OCI-M2 (cell line): ENCODE data around the gene CTRL.

Source experiments
- DNase-seq: peaks from one replicate; lab custom pipeline; 2025; ENCODE audit not compliant: unreplicated experiment; lab: John Stamatoyannopoulos, UW

CTRL gene

DNA sequence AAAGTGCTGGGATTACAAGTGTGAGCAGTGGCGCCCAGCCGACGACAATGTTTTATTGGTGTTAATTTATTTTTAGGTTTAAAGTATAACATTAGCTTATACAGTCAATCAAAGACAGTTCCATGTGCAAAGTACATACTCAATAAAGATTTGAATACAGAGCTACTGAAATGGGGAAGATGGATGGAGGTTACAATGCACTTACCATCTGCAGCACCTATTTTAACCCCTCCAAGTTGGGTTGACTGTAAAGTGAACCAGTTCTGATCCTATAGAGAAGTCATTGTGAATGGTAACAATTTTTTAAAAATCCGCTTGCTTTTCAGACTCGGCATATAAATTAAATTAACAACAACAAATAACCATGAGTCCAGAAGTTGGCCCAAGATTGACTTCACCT, 39.3 kb downstream of the CTRL start:
- DNase-seq, result no peak

DNA sequence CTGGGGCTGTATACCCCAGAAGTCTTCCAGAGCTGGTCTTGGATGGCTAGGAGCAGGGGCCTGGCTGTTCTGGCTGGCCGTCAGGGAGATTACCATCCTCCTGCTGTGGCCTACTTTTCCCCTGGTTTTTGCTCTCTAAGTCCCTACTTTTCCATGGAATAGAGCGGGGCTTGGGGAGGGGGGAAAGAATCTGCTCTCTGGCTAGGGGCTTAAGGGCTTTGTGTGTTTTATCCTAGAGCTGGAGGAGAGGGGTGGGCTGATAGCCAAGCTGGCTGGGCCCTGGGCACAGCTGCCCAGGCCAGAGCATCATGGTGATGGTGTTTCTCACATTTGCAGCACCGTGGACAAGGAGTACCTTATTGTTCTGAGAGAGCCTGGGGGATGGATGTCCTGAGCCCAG, 43.3 kb downstream of the CTRL start:
- no peak for DNase-seq

DNA sequence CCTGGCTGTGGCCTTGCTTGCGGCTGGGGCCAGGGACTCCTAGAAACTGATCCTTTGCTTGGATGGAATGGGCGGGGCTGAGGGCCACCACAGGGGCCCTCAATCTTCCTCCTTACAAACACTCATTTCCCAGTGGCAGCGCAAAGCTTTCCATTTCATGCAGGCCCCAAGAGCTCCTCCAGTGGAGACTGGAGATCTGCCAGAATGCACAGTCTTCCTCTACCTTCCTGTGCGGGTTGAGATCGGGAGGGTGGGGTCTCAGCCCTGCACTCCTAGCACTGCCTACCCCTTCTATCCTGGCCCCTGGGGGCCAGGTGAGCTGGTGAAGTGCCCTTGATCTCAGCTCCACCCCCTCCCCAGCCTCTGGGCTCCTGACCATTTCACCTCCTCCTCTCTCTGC, 45.3 kb downstream of the CTRL start:
- no peak for DNase-seq

DNA sequence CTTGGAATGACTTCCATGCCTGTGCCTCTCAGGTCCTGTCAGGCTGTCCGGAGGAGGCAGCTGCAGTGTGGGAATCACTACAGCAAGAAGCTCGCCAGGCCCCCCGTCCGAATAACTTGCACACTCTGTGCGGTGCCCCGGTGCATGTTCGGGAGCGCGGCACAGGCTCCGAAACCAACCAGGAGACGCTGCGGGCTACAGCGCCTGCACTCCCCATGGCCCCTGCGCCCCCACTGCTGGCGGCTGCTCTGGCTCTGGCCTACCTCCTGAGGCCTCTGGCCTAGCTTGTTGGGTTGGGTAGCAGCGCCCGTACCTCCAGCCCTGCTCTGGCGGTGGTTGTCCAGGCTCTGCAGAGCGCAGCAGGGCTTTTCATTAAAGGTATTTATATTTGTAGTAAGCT, 45.7 kb downstream of the CTRL start:
- no peak for DNase-seq

DNA sequence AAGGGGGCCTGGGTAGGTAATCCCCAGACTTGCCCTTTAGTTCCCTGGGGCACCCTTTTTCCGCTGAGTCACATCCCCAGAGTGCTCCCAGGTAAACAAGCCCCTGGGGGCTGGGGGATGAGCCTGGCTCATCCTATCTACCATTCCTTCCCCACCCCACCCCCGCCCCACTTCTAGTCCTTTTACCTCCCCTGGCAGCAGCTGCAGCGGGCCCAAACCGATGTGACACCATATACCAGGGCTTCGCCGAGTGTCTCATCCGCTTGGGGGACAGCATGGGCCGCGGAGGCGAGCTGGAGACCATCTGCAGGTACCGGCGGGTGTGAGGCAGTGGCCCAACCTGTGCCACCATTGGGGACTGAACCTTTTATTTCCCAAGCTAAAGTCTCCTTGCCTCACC, 46.1 kb downstream of the CTRL start:
- DNase-seq, result no peak

DNA sequence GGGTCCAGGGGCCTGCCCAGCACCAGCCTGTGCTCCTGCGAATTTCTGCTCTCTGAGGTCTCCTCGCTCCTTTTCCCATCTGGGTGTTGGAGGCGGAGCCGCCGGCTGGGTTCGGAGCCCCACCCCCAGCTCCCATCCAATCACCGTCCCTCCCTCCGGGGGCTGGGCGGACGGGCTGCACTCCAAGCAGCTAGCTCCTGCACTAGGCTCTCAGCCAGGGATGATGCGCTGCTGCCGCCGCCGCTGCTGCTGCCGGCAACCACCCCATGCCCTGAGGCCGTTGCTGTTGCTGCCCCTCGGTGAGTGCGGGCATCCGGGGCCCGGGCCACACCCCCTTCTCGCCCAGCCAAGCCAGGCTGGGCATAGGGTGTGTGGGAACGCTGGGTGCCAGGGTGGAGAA, 47.0 kb downstream of the CTRL start, which contains the start of gene NRN1L:
Gene NRN1L (plus strand): TSS at position 202 of the 400 bp plus-strand sequence. CDS start 19 bp downstream, at position 221.
- DNase-seq, result no peak

DNA sequence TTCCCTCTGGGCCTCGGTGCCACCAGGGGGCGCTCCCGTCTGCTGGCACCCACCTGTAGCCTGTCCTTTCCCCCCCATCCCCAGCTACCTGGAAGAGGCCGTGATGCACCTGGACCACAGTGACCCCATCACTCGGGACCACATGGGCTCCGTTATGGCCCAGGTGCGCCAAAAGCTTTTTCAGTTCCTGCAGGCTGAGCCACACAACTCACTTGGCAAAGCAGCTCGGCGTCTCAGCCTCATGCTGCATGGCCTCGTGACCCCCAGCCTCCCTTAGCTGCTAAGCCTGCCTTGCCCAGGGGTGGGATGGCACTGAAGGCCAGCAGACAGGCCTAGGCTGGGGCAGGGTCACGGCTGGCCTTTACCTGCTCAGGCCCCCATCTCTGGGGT, 47.8 kb downstream of the CTRL start:
- no peak for DNase-seq

DNA sequence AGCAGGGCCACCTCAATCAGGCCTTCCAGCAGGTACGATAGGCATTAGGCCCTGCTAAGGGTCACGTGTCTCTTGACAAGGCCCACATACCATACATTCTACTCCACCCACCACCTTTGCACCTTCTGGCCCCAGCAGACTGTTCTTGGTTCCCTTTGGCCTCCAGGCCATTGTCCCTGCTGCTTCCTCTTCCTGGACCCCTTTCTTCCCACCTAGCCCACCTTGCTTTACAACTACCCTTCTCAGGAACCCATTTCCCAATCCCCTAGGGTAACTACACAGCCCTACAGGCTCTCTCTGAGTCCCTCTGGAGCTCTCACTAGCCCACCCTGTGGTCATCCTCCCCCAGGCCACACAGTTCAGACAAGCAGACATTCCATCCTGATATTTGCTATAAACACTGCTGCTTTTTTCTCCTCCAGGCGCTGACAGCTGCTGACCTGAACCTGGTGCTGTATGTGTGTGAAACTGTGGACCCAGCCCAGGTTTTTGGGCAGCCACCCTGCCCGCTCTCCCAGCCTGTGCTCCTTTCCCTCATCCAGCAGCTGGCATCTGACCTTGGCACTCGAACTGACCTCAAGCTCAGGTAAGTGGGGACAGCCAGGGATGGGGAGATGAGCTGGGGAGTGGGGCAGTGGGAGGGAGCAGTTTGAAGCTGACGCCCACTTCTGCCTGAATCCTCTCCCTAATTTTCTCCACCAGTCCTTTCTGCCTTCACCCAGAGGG, 48.4 kb downstream of the CTRL start:
- no peak for DNase-seq

DNA sequence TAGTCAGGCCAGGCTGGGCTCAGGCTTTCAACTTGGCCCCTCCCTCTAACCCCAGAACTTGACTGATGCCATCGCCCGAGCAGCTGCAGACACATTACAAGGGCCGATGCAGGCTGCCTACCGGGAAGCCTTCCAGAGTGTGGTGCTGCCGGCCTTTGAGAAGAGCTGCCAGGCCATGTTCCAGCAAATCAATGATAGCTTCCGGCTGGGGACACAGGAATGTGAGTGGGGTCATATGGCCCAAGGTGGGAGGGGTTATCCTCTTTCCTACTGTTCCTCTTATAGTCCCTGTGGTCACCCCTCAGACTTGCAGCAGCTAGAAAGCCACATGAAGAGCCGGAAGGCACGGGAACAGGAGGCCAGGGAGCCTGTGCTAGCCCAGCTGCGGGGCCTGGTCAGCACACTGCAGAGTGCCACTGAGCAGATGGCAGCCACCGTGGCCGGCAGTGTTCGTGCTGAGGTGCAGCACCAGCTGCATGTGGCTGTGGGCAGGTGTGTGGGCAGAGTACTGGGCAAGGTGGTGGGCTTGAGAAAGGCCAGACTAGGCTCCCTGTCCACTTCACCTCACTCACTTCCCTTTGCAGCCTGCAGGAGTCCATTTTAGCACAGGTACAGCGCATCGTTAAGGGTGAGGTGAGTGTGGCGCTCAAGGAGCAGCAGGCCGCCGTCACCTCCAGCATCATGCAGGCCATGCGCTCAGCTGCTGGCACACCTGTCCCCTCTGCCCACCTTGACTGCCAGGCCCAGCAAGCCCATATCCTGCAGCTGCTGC, 49.1 kb downstream of the CTRL start:
- no peak for DNase-seq

DNA sequence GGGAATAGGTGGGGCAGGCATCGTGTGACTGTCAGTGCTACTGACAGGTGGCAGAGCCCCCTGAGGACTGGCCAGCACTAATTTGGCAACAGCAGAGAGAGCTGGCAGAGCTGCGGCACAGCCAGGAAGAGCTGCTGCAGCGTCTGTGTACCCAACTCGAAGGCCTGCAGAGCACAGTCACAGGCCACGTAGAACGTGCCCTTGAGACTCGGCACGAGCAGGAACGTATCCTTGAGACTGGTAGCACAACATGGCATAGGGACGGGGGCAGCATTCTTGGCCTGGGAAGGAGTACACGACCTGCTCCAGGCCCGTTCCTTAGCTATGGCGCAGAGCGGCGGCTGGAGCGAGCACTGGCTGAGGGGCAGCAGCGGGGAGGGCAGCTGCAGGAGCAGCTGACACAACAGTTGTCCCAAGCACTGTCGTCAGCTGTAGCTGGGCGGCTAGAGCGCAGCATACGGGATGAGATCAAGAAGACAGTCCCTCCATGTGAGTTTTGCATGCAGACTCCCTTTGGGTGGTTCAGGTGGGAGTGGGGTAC, 50.0 kb downstream of the CTRL start:
- DNase-seq, result no peak

DNA sequence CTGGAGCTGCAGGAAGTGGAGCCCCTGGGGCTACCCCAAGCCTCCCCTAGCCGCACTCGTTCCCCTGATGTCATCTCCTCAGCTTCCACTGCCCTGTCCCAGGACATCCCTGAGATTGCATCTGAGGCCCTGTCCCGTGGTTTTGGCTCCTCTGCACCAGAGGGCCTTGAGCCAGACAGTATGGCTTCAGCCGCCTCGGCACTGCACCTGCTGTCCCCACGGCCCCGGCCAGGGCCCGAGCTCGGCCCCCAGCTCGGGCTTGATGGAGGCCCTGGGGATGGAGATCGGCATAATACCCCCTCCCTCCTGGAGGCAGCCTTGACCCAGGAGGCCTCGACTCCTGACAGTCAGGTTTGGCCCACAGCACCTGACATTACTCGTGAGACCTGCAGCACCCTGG, 51.1 kb downstream of the CTRL start:
- DNase-seq, result no peak

DNA sequence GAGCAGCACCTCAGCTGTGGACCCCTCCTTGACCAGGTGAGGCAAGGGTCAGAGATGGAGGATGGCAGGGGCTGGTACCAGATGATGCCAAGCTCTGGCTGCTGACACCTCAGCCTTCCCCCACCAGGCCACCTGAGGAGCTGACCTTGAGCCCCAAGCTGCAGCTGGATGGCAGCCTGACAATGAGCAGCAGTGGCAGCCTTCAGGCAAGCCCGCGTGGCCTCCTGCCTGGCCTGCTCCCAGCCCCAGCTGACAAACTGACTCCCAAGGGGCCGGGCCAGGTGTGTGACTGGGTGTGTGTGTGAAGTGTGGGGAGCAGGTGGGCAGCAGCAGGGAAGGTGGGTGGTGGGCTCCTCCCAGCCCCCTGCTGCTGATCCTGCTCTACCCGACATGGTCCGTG, 51.7 kb downstream of the CTRL start:
- no peak for DNase-seq
